ENCODE results near the gene JKAMP.
"Not testable (repeated sequence)": the region's sequence is repeated elsewhere in the genome, so short reads cannot be mapped to it uniquely, and the experiment has no call there.

The JKAMP gene

DNA sequence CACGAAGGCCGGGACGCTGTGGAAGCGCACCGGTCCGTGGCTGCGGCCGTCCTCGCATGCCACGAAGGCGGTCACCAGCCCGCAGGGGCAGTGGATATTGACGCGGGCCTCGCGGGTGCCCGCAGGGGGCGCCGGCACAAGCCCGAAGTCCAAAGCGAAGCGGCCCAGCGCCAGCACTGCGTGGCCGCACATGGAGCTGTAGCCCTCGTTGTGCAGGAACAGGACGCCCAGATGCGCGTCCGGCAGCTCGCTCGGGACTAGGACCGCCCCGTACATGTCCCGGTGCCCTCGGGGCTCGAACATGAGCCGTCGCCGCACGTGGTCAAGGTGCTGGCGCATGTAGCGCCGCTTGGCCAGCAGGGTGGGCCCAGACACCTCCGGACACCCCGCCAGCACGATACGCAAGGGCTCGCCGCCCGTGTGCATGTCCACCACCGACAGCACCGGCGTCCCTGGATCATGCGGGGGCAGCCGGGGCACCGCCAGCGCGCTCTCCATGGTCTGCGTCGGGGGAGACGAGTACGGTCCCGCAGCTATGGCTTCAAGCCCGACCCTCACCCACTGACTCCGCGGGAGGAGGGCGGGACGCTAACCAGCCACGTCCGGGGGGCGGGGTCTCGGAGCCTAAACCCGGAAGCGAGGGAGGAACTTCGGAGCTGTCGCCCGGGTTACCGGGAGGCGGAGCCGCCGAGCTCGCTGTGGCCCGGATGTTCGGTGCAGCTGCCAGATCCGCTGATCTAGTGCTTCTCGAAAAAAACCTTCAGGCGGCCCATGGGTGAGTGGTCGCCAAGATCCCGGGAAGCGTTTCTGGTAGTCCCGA, at the start of gene JKAMP, which contains the start of gene L3HYPDH:
TSS of gene JKAMP (plus strand) at position 699 of the 820 bp plus-strand sequence. CDS start at position 772, 73 bp downstream.
TSS of gene L3HYPDH (minus strand) at position 590 of the 820 bp plus-strand sequence. CDS start at position 498, 92 bp downstream.
- peak; percentile 95 for DNase-seq (ENCODE audit: low read depth)

- no peak for DNase-seq (ENCODE audit: low read depth)
These were observed 49.2 kb upstream of the JKAMP start for GRCh38 chr14:59435101-59435500.

- peak; percentile 33 for DNase-seq (ENCODE audit: low read depth)
These were observed 48.3 kb upstream of the JKAMP start for GRCh38 chr14:59435987-59436386.

DNA sequence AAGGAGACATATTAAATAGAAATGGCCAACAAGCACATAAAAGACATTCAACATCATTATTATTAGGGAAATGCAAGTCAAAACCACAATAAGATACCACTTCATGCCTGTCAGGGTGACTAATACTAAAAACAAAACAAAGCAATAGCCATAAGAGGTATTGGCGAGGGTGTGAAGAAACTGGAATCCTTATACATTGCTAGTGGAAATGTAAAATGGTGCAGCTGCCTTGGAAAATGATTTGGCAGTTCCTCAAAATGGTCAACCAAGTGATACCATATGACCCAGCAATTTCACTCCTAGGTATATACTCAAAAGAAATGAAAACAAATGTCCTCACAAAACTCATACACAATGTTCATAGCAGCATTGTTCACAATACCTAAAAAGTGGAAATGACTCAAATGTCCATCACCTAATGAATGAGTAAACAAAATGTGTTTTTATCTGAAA, 46.1 kb upstream of the JKAMP start:
- DNase-seq (ENCODE audit: low read depth), result peak; percentile 88

DNA sequence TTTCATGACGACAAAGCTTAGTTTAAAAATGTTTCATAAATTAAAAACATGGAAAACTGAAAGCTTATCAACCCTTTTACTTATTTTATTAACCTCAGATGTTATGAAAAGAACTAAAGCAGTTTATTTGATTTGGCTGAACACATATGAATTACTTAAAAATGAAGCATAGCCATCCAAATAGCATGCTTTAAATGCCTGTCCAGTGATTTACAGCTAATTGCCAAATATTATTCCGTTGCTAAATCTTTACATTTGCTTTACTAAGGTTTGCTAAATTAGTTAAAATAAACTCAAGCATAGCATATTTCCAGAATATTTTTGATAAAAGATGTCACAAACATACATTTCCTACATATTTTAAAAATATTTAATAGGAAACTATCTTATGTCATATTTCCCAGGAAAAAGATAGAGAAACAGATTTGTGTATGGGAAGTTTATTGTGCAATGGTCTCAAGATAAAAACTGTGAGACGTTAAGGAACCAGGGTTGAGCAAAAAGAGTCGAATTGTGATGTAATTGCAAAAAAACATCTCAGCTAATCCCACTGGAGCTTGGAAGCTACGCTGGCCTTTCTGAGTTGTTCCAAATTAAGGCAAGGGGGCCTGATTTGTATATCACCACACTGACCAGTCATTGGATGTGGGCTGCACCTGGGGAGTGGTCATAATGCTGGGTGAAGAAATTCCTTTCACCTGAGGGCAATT, 44.9 kb upstream of the JKAMP start:
- DNase-seq (ENCODE audit: low read depth), result peak; percentile 82

DNA sequence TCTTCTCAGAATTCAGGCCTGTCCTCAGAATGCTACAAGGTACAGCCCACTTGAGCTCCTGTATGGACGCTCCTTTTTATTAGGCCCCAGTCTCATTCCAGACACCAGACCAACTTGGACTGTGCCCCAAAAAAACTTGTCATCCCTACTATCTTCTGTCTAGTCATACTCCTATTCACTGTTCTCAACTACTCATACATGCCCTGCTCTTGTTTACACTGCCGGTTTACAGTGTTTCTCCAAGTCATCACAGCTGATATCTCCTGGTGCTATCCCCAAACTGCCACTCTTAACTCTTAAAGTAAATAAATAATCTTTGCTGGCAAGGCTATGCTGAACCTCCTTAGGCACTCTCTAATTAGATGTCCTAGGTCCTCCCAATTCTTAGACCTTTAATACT, 35.6 kb upstream of the JKAMP start:
- DNase-seq (ENCODE audit: low read depth), result not testable (repeated sequence)

- no peak for DNase-seq (ENCODE audit: low read depth)
These were observed 33.6 kb upstream of the JKAMP start for GRCh38 chr14:59450716-59451115.

GRCh38 chr14:59451849-59452248, 32.5 kb upstream of the JKAMP start:
- no peak for DNase-seq (ENCODE audit: low read depth)

DNA sequence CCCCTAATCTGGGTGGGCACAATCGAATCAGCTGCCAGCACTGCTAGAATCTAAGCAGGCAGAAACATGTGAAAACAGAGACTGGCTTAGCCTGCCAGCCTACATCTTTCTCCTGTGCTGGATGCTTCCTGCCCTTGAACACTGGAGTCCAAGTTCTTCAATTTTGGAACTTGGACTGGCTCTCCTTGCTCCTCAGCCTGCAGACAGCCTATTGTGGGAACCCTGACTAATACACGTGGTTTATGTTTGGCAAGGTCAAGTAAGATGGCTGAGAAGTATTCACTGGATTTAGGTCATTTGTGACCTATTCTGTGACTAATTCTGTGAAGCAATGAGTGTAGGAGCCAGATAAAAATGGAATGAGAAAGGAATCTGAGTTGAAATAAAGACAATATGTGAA, 30.2 kb upstream of the JKAMP start:
- peak; percentile 96 for DNase-seq (ENCODE audit: low read depth)

GRCh38 chr14:59455411-59455810, 28.9 kb upstream of the JKAMP start:
- peak; percentile 41 for DNase-seq (ENCODE audit: low read depth)

GRCh38 chr14:59458486-59458885, 25.8 kb upstream of the JKAMP start:
- no peak for DNase-seq (ENCODE audit: low read depth)

DNA sequence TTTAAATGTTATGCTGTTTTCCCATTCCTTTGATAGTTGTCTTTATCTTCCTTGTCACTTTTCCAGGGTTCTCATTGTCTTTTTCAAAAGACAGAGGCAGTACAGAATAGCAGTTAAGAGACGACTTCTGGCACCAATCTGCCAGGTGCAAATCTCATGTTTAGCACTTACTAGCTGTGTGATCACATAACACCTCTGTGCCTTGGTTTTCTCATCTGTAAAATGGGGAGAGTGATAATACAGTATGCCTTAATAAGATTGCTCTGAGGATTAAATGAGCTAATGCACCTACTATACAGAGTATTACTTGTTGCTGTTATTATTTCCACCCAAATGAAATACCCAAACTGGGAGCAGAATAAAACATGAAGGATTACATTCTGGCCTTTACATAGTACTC, 23.9 kb upstream of the JKAMP start:
- DNase-seq (ENCODE audit: low read depth), result no peak

DNA sequence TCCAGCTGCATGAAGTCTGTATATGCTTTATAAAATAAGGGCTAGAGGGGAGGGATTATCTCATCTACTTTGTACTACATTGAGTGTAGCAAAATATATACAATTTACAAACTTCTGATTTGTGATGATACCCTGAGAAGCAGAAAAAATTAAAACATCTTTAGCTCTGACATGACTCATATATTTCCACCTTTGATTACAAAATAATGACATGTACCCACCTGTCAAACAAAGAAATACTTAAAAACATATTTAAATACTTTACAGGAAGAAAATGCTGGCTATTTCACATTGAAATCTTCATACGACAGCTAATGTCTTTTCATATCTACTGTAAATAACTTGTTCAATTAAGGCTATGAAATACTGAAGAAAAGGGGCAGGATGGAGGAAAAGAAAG, 22.4 kb upstream of the JKAMP start:
- DNase-seq (ENCODE audit: low read depth), result no peak

GRCh38 chr14:59463787-59464485, 20.4 kb upstream of the JKAMP start:
- DNase-seq (ENCODE audit: low read depth), result no peak

- peak; percentile 65 for DNase-seq (ENCODE audit: low read depth)
These were observed 19.6 kb upstream of the JKAMP start for GRCh38 chr14:59464486-59465315.

- DNase-seq (ENCODE audit: low read depth), result no peak
These were observed 18.8 kb upstream of the JKAMP start, which contains the start of gene GPR135 for GRCh38 chr14:59465316-59466135. Gene GPR135 (minus strand): TSS chr14:59465380. CDS start chr14:59465226, 154 bp downstream.

GRCh38 chr14:59474172-59474571, 10.1 kb upstream of the JKAMP start:
- peak; percentile 75 for DNase-seq (ENCODE audit: low read depth)

DNA sequence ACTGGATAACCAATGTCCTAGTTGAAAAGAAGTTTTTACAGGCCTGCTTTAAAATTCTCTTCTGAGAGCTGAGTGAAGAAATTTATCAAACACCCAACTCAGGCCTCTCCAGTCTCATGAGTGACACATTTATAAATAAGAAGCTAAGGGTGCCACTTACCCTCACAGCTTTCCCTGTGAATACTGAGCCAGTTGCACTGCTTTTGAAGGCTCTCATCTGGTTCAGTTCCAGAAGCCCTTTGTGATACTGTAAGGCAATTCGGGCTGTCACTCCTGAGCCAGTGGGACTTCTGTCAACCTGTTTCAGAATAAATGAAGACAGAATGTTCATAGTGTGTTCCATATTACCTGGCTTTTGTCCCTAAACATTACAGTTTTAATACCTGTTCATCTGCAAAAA, 8.6 kb upstream of the JKAMP start:
- no peak for DNase-seq (ENCODE audit: low read depth)

DNA sequence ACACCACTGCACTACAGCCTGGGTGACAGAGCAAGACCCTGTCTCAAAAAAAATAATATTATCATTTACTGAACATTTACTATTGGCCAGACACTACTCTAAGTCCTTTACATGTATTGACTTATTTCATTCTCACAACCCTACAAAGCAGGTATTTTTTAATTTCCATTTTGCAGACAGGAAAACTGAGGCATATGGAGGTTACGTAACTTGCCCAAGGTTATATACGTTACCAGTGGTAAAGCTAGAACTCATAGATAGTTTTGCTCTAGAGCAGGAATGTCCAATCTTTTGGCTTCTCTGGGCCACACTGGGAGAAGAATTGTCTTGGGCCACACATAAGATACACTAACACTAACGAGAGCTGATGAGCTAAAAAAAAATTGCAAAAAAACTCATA, 5.8 kb upstream of the JKAMP start:
- DNase-seq (ENCODE audit: low read depth), result no peak

DNA sequence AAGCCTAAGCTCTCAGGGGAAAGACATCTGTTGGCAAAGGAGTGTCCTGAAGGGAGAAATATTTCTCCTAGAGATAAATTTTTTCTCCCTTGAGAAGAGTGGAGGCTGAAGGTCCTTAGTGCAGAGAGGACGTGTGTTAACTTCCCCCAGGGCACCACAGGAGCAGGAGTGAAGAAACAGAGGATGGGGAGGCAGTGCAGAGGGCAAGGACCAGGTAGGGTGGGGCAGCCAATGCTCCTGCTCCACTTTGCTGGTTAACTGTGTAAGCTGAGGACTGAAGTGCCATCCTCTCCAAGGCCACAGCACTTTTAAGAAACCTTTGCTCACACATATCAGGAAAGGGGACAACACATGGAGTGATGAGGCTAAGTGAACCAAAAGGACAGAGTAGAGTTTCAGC, 4.2 kb upstream of the JKAMP start:
- DNase-seq (ENCODE audit: low read depth), result no peak

GRCh38 chr14:59481407-59481806, 2.9 kb upstream of the JKAMP start:
- DNase-seq (ENCODE audit: low read depth), result no peak

Data from iris pigment epithelial cell (primary cell).